Measurements from ENCODE around the gene ATF2. TPM values are rescaled to one million over a fixed set of nuclear protein-coding genes. Genes with fewer than 3 reads are reported as not detected.

ATF2 gene
- total and polyA plus RNA-seq, 2 of the 4 experiments (the other 2 are of a cell fraction) = 23.2 to 60.0 TPM

DNA sequence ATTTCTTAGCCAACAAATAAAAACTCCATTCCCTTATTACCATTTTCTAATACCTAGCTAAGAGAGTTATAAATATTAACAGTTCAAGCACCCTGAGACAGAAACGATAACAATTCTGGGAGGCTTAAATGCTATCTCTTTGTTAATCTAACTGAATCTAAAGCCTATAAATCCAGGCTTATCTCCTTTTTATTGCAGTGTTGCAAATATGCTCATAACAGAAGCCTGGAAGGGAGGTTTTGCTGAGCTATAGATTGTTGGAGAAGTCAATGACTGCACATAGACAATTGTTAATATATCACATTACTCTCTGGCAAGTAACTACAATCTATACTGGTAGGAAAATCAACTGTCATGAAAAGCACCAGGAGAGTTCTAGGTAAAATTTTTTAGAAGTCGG is 30.2 kb downstream of the ATF2 start:
- no peak overlapping the region for H4K91ac ChIP-seq (ENCODE audit: insufficient read depth, low read depth, low read length)
- no peak overlapping the region for H3K4me3 ChIP-seq (ENCODE audit: insufficient read depth, low read depth, low read length)
- DNase-seq (no peak), ATAC-seq (ENCODE audit: low read depth) (no peak)
- peaks cover 24 to 32% of the 10 kb centered on the region in 2 experiments for H3K79me1 ChIP-seq (ENCODE audit: low read depth in 1 of 2, low read length in 2 of 2)
- H4K5ac ChIP-seq (ENCODE audit: low read depth, low read length) = no peak overlapping the region
- no peak overlapping the region for H3K23ac ChIP-seq (ENCODE audit: low read depth, low read length)
- no CpG with 5 or more reads among the region's 2 CpGs for WGBS, 2 experiments (ENCODE audit: extremely low coverage in 2 of 2, insufficient read length in 1 of 2)
- H3K36me3 ChIP-seq (ENCODE audit: control insufficient read depth, insufficient read depth, low read length) = 0 out of 2 replicates have a peak, but pooled peaks cover 2% of the 10 kb centered on the region
- H2BK20ac ChIP-seq (ENCODE audit: low read depth, low read length) = no peak overlapping the region
- H3K56ac ChIP-seq (ENCODE audit: extremely low read depth, insufficient read depth, low read length) = no peak overlapping the region
- in situ Hi-C loops (cut with MboI; ENCODE audit: low sequenced_read_pairs) = no loop called here
- dilution Hi-C loops (cut with HindIII; ENCODE audit: low sequenced_read_pairs, unreplicated experiment) = no loop called here
- ChIA-PET CTCF (interaction anchor here (0.6 kb wide), 1 partner anchor 383 kb away, joined by 3 read pairs; no protein-coding TSS in a partner anchor), POLR2A (ENCODE audit: unreplicated experiment) (no interaction called here)
- no peaks in the 10 kb centered on the region for H3K9me3 ChIP-seq (ENCODE audit: control insufficient read depth, insufficient read depth, low read length)
- no peak overlapping the region for H3K4ac ChIP-seq (ENCODE audit: low read depth, low read length)
- H3K27me3 ChIP-seq (ENCODE audit: control insufficient read depth, insufficient read depth, low read length) = no peaks in the 10 kb centered on the region
- H3K18ac ChIP-seq (ENCODE audit: low read depth, low read length) = no peak overlapping the region
- no peaks in the 10 kb centered on the region for H3K9me1 ChIP-seq (ENCODE audit: insufficient read depth, low read length)
- BruUV-seq (replicated peaks) = no TSS peak
- no peak overlapping the region for H2BK120ac ChIP-seq (ENCODE audit: low read depth, low read length)
- H2AK9ac ChIP-seq (replicated peaks; ENCODE audit: low read depth, low read length, poor library complexity) = no peak overlapping the region
- no peak overlapping the region for H3K27ac ChIP-seq (ENCODE audit: insufficient read depth, low read length)
- no peak overlapping the region for H3K4me2 ChIP-seq (ENCODE audit: low read depth, low read length)
- no peak overlapping the region for H2BK5ac ChIP-seq (ENCODE audit: low read depth, low read length, poor library complexity, severe bottlenecking)
- no peak overlapping the region for H3K9ac ChIP-seq (ENCODE audit: low read depth, low read length)
- H2AFZ ChIP-seq (replicated peaks; ENCODE audit: low read length, poor library complexity) = no peak overlapping the region
- TF ChIP-seq MAZ (IDR thresholded peaks at IDR 0.05; ENCODE audit: borderline replicate concordance, low read depth, low read length) (no peak), MXI1 (IDR thresholded peaks at IDR 0.05; ENCODE audit: borderline replicate concordance, low read depth, low read length) (no peak)
- no peaks in the 10 kb centered on the region for H3K4me1 ChIP-seq (ENCODE audit: control insufficient read depth, insufficient read depth, low read length)
- H3K14ac ChIP-seq (replicated peaks; ENCODE audit: low read depth, low read length) = no peak overlapping the region
- intact Hi-C loops (cut with micrococcal nuclease) = no loop called here
- H2BK15ac ChIP-seq (ENCODE audit: low read depth, low read length) = no peak overlapping the region
- H4K8ac ChIP-seq (ENCODE audit: low read depth in 2 of 2, low read length in 2 of 2) = no peak overlapping the region
- peaks cover 14% of the 10 kb centered on the region; the same call in 1 of the 2 replicates for H4K20me1 ChIP-seq (ENCODE audit: insufficient read depth, low read length)
- H2AK5ac ChIP-seq (ENCODE audit: low read depth, low read length) = no peak overlapping the region

Measured in IMR-90 (cell line).